ENCODE measurements around the gene BTBD2.
A peak's percentile ranks its signal among the peaks of the same experiment; 100 is the strongest.

Gene BTBD2

DNA sequence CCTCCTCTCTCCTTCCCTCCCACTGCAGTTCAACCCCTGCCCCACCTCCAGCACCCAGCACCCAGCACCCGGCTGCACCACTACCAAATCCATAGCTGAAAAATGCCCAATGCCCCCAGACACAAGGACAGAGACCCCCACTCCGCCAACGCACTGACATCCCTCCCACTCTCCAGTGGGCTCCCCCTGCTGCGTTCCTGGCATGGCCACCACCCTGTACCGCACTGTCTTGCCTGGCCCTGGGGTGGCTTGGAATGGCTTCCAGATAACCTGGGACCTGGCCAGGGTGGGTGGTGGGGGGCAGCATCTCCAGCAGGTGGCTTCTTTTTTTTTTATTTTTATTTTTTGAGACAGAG, 41.3 kb upstream of the BTBD2 start:
- H3K9me3 Mint-ChIP-seq: no peaks in the 10 kb centered on the region
- H3K4me1 Mint-ChIP-seq (ENCODE audit: low read depth in 2 of 2): peaks cover 25 to 36% of the 10 kb centered on the region in 2 donors
- ATAC-seq (replicated peaks): no peak
- no peaks in the 10 kb centered on the region for H3K27me3 Mint-ChIP-seq
- H3K4me3 Mint-ChIP-seq: peak overlapping the region; percentile 71 to 75
- no peak for DNase-seq
- H3K36me3 Mint-ChIP-seq (ENCODE audit: insufficient read depth): peaks cover 23% of the 10 kb centered on the region
- H3K27ac Mint-ChIP-seq: peak overlapping the region; percentile 81 to 92

DNA sequence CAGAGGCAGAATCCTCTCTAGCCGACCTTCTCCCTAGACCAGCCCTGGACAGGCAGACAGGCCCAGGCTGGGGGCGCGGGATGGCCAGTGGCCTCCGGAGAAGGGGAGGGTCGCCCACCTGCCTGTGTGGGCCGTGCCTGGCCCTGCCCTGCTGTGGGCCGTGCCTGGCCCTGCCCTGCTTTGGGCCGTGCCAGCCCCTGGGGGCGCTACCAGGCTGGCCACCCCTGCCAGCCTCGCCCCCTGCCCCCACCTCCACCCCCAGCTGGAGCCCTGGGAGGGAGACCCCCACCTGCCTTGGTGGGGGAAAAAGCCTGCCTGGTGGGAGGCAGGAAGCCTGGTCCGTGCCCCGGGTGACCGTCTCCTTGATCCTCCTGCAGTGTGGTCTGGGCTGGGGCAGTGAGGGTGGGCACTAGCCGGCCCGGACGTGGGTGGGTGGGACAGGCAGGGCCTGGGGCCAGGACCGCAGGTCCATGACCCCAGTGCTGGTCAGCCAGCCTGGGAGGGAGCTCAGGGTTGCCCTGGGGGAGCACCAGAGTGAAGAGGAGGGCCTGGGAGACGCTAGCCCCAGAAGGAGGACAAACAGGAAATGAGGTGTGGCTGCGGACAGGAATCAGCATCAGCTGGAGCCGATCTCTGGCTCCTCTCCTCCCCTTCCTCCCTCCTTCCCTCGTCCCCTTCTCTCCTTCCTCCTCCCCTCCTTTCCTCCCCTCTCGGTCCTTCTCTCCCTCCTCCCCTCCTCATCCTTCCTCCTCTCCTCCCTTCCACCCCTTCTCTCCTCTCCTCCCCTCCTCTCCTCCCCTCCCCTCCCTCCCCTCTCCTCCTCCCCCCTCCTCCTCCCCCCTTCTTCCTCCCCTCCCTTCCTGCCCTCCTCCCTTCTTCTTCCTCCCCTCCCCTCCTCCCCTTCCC, 40.7 kb upstream of the BTBD2 start:
- ATAC-seq (replicated peaks) (no peak), DNase-seq (no peak)
- Mint-ChIP-seq H3K9me3 (no peaks in the 10 kb centered on the region), H3K27me3 (no peaks in the 10 kb centered on the region), H3K4me1 (ENCODE audit: low read depth in 2 of 2) (peaks cover 29 to 41% of the 10 kb centered on the region in 2 donors), H3K27ac (peak overlapping the region; percentile 81 to 96), H3K4me3 (peak overlapping the region; percentile 71 to 75), H3K36me3 (ENCODE audit: insufficient read depth) (peaks cover 25% of the 10 kb centered on the region)

DNA sequence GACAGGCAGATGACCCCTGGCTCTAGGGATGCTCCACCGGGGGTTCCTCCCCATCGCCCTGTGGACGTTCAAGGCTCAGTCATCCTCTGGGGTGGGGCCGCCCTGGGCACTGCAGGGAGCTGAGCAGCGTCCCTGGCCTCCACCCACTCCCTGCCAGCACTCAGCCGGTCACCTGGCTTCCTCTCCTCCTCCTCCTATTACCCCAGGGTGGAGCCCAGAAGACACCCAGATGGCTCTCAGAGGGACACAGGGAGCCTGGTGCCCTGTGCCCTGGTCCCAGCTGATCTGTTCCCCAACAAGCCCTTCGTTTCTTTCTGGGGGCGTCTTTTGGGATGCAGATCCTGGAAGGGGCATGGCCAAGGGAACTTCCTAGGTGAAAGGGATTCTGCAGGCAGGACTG, 39.2 kb upstream of the BTBD2 start:
- peak overlapping the region; percentile 52 to 96 for H3K27ac Mint-ChIP-seq
- peaks cover 23 to 37% of the 10 kb centered on the region in 2 donors for H3K4me1 Mint-ChIP-seq (ENCODE audit: low read depth in 2 of 2)
- ATAC-seq (replicated peaks): no peak

DNA sequence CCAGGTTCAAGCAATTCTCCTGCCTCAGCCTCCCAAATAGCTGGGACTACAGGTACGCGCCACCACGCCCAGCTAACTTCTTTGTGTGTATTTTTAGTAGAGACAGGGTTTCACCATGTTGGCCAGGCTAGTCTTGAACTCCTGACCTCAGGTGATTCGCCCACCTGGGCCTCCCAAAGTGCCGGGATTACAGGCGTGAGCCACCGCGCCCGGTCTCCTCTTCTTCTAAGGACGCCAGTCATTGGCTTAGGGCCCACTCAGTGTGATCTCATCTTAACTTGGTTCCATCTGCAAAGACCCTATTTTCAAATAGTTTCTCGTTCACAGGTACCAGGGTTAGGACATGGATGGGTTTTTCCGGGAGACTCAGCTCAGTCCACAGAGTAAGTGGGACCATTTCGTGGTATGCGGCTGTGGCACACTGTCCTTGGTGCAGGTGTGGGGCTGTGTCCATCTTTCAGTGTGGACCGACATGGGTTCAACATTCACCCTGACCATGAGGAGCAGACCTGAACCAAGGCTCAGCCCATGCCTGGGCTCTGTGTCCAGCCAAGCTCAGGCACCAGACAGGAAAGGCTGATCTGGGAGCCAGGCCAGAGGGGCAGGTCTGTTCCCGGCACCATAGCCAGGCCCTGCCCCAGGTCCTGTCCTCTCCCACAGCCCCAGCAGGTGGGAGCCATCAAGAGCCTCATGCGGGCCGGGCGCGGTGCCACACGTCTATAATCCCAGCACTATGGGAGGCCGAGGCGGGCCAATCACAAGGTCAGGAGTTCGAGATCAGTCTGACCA, 38.3 kb upstream of the BTBD2 start:
- Mint-ChIP-seq H3K4me1 (ENCODE audit: low read depth in 2 of 2) (peaks cover 30 to 41% of the 10 kb centered on the region in 2 donors), H3K9me3 (no peaks in the 10 kb centered on the region), H3K4me3 (peak overlapping the region in 1 of 2 donors; percentile 25), H3K27me3 (no peaks in the 10 kb centered on the region), H3K27ac (peak overlapping the region; percentile 93 to 96), H3K36me3 (ENCODE audit: insufficient read depth) (peaks cover 39% of the 10 kb centered on the region)
- ATAC-seq (replicated peaks) (no peak), DNase-seq (no peak)

More for the DNA sequence above, 39.2 kb upstream of the BTBD2 start:
- Mint-ChIP-seq H3K36me3 (ENCODE audit: insufficient read depth) (peaks cover 30% of the 10 kb centered on the region), H3K27me3 (no peaks in the 10 kb centered on the region), H3K4me3 (no peak overlapping the region), H3K9me3 (no peaks in the 10 kb centered on the region)
- no peak for DNase-seq

DNA sequence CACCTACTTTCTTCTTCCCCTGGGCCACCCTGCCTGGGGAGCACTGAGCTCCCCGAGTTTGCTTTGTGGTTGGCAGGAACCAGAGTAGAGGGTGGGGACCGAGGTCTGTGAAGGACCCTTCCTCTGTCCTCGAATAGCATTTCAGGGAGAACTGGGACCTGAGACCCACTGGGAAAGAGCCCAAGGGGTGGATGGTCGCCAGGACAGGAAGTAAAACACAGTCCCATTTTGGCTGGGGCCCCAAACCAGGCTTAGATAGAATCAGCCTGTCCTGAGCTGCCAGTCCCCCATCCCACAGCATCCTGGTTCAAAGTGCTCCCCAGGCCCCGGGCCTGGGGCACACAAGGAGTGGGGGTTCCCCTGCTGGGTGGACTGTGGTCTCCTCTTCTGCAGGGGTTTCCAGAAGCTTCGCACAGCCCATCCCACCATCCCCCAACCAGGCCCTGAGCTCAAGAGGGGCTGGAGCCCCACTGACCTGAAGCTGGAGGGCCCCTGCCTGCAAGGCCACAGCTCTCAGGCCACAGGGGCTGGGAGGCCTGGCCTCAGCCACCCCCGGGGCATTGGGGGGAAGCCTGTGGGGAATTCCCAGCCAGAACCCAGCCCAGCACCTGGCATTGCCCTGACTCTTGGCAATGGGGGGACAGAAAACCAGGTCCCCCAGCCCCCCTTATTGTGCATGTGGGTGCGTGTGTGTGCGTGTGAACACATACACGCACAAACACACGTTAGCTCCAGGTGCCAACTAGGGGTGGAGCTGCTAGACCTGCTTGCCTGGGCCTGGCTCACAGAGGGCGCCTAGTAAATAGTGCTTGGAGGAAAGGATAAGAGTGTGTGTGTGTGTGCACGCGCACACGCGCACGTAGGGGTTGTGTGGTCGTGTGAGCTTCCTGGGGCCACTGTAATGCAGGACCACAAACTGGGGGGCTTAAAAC, 36.5 kb upstream of the BTBD2 start:
- Mint-ChIP-seq H3K36me3 (ENCODE audit: insufficient read depth) (peaks cover 51% of the 10 kb centered on the region), H3K9me3 (no peaks in the 10 kb centered on the region), H3K27ac (peak overlapping the region; percentile 93 to 96), H3K4me1 (ENCODE audit: low read depth in 2 of 2) (peaks cover 40 to 41% of the 10 kb centered on the region in 2 donors), H3K27me3 (no peaks in the 10 kb centered on the region), H3K4me3 (peak overlapping the region; percentile 81 to 82)
- ATAC-seq (replicated peaks) (peak; percentile 50), DNase-seq (peak; percentile 53 to 63 (median 62))

DNA sequence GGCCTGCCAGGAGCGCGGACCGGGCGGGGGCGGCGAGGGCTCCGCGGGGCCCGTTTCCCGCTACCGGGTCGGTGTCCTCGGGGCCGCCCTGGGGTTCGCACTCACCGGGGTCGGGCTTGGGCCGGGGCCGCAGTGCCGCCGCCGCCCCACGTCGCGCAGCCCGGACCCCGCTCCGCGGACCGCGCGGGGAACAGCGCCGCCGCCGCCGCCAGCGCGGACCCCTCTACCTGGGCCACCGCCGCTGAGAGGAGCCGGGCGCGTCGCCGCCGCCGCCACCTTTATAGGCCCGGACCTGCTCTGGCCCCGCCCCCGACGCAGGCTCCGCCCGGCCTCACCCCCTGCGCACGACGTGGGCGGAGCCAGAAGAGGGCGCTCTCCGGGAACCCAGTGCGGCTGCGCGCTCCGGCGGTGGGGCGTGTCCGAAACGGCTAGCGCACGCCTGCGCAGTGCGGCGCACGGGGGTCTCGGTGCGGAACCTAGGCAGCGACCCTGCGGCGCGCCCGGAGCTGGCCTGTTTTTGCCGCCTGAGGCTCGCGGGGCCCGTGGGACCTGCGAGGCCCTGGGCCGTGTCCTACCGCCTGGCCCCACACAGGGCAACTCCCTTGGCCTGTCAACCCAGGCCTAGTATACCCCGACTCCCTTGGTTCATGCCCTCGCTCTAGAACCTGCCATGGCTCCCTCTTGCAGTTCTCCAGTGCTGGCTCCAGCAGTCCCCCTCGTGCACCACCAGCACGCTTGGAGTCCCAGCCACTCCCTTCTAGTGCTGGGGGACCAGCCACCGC, 35.7 kb upstream of the BTBD2 start, which contains the start of gene MKNK2:
Gene MKNK2, minus strand, starts transcription at position 254 of the 782 bp plus-strand sequence. CDS start 393 bp downstream, outside the sequence.
- peak within 1 kb of the TSS; percentile 81 to 83 for H3K4me3 Mint-ChIP-seq
- no peaks in the 10 kb centered on the region for H3K27me3 Mint-ChIP-seq
- DNase-seq (peak; percentile 93 to 96 (median 94)), ATAC-seq (replicated peaks) (peak; percentile 68)
- peak within 1 kb of the TSS; percentile 93 to 96 for H3K27ac Mint-ChIP-seq
- H3K4me1 Mint-ChIP-seq (ENCODE audit: low read depth in 2 of 2): peaks cover 35 to 41% of the 10 kb centered on the region in 2 donors
- H3K36me3 Mint-ChIP-seq (ENCODE audit: insufficient read depth): peaks cover 59% of the 10 kb centered on the region
- H3K9me3 Mint-ChIP-seq: no peaks in the 10 kb centered on the region

DNA sequence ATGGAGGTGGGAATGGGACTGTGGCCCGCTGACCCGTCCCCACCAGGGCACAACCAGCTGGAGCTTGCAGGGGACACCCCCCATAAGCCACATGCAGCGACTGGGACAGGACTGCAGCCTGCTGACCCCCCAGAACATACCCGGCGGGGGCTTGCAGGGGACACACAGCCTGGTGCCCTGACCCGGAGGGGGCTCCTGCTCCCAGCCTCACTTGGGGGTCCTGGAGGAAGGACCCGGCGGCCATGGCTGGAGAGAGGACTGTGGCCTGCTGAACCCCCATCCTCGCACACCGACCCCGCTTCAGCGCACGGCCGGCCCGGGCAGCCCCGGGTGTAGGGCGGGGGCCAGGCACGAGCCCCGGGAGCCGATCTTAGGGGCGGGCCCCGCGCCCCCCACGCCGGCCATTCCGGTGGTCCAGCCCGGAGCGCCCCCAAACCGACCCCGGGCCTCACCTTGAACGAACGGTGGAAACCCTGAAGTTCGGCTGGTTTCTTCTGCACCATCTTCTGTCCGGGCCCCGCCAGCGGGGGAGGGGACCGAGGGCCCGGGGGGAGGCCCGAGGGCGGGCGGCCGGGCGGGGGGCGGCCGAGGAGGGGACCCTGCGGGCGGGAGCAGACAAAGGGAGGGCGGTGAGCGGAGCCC, 35.0 kb upstream of the BTBD2 start:
- ATAC-seq (replicated peaks): peak; percentile 1
- Mint-ChIP-seq H3K27me3 (no peaks in the 10 kb centered on the region), H3K27ac (peak overlapping the region; percentile 79 to 96), H3K9me3 (no peaks in the 10 kb centered on the region), H3K4me1 (ENCODE audit: low read depth in 2 of 2) (peaks cover 33 to 40% of the 10 kb centered on the region in 2 donors), H3K4me3 (peak overlapping the region; percentile 81 to 83), H3K36me3 (ENCODE audit: insufficient read depth) (peaks cover 66% of the 10 kb centered on the region)
- no peak for DNase-seq

DNA sequence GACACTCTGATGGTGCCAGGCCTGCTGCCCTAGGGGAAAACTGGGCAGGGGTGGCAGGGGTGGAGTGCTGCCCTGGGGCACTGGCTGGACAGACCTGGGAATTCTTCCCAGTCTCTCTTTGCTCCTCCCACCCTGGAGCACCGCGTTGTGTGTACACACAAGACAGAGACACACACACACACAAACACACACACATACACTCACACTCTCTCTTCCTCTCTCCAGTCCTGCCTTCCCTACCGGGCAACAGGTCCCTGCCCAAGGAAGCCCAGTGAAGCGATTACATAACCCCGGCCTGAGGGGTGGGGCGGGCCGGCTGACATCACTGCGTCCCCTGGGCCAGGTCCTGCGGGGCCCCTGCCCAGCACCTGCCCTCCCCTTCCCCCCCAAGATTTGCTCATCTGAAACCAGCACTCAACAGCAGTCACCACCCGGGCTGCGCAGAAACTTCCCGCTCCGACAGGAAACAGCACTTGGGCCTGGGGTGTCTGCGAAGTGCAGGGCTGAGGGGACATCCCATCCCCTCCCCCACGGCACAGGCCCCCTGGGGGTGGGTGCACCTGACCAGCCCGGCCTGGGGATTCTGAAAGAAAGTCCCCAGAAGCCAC, 34.3 kb upstream of the BTBD2 start:
- Mint-ChIP-seq H3K9me3 (no peaks in the 10 kb centered on the region), H3K4me1 (ENCODE audit: low read depth in 2 of 2) (peaks cover 33 to 41% of the 10 kb centered on the region in 2 donors), H3K27me3 (no peaks in the 10 kb centered on the region), H3K27ac (peak overlapping the region; percentile 79 to 96), H3K4me3 (peak overlapping the region; percentile 81 to 83), H3K36me3 (ENCODE audit: insufficient read depth) (peaks cover 72% of the 10 kb centered on the region)
- DNase-seq (peak; percentile 43 to 55 (median 43)), ATAC-seq (replicated peaks) (peak; percentile 11)

DNA sequence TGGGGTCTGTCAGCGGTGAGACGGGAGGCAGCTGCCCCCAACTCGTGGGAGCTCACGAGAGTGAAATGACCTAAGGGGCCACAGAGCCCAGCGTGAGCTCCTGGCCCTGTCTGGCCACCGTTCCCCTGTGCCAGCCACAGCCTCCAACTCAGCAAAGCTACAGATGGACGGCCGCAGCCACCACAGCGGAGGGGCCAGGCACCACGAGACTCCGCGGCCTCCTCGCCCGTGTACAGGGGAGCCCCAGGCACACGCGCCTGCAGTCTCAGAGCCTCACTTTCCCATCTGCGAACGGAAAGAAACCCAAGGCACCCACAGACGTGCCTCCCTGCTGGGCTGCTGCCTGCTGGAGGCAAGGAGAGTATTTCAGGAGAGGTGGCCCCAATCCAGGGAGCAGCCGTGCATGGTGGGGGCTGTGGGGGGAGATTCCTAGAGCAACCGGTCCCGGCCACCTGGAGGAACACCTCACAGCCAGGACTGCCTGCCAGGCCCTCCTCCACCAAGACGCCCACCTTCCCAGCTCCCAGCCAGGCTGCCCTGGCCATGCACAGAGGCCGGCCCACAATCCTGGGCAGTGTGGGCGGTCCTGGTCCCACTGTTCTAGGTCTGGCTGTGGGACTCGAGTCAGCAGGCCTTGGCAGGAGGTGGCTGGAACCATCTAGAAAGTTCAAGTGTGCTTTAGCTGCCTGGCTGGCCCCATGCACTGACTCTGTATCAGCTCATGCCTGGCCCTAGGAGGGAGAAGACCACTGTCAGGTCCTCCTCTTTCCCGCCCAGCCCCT, 33.6 kb upstream of the BTBD2 start:
- H3K4me1 Mint-ChIP-seq (ENCODE audit: low read depth in 2 of 2): peaks cover 34 to 45% of the 10 kb centered on the region in 2 donors
- H3K9me3 Mint-ChIP-seq: no peaks in the 10 kb centered on the region
- peak overlapping the region; percentile 81 to 83 for H3K4me3 Mint-ChIP-seq
- no peak for DNase-seq
- ATAC-seq (replicated peaks): no peak
- no peaks in the 10 kb centered on the region for H3K27me3 Mint-ChIP-seq
- peaks cover 79% of the 10 kb centered on the region for H3K36me3 Mint-ChIP-seq (ENCODE audit: insufficient read depth)
- H3K27ac Mint-ChIP-seq: peak overlapping the region; percentile 87 to 96

DNA sequence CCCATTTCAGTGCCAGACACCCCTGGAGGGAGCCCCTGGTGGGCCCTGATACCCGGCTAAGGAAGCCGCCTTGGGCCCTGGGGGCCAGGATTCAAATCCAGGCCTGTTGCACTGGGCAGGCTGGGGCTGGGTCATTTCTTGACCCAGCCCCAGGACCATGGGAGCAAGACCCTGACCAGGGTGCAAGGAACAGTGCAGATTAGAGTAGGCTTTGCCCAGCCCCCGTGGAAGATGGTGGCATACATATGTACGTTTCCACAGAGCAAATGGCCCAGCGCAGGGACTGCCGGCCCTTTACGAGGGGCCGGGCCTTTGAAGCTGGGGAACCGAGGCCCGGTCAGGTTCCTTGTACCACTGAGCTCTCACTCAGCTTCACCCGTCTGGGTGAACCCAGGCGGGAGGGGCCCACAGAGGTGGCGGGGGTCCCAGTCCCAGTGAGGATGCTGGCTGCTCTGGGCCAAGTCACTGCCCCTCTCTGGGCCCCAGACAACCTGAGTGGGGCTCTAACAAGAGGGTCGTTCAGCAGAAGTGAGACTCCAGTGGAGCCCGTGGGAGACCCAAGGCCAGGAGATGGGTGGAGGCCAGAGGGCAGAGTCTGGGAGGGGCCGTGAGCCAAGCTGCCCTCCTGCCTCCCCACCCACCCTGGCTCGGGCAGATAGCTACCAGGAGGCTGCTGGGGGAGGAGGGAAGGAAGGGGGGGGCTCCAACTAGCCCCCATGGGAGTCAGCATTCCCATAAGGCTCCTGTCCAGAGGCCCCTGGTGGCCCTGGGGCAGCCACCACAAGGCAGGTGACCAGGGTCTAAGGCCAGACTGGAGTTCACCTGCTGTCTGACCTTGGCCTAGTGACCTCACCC, 32.8 kb upstream of the BTBD2 start:
- Mint-ChIP-seq H3K4me1 (ENCODE audit: low read depth in 2 of 2) (peaks cover 36 to 51% of the 10 kb centered on the region in 2 donors), H3K4me3 (peak overlapping the region; percentile 81 to 83), H3K9me3 (no peaks in the 10 kb centered on the region), H3K27ac (peak overlapping the region; percentile 87 to 96), H3K27me3 (no peaks in the 10 kb centered on the region), H3K36me3 (ENCODE audit: insufficient read depth) (peaks cover 84% of the 10 kb centered on the region)
- DNase-seq (no peak), ATAC-seq (replicated peaks) (no peak)

All from effector memory CD8-positive, alpha-beta T cell (primary cell).